ENCODE measurements around the gene PDE1C.

PDE1C gene

DNA sequence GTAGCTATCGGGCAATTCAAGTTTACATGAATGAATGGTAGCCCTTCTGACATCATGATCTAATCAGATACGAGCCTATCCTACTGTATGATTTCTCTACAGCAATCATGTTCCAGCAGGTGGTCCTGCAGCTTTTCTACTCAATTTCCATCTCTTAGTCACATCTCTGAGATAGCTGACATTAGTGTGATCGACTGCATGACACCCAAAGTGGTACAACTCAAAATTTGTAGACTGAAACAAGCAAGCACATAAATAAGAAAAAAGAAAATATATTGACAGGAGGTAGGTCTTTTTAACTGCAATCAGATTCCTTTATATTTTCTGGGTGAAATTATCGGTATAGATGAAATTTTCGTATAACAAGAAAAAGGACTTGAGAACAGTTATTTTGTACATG, 251.2 kb downstream of the PDE1C start:
- no peak for DNase-seq

DNA sequence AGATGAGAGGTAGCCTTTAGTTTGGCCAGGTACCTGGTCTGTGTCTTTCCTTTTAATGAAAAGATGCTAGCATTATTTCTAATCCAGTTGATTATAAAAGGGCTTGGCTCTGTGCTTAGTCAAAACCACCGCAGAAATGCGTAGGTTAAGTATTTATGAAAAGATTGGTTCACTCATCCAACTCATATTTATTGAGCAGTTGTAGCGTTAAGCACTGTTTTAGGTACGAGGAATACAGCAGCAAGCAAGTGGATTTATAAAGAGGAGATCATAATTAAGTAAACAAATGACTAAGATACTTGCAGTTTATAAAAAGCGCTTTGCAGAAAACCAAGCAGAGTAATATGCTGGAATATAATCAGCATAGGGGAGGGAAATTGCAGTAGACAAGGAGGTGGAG, 253.4 kb downstream of the PDE1C start:
- no peak for DNase-seq

GRCh38 chr7:31815796-31816195, 254.4 kb downstream of the PDE1C start:
- DNase-seq = no peak

- no peak for DNase-seq
Observed at GRCh38 chr7:31814187-31814586, 256.0 kb downstream of the PDE1C start.

DNA sequence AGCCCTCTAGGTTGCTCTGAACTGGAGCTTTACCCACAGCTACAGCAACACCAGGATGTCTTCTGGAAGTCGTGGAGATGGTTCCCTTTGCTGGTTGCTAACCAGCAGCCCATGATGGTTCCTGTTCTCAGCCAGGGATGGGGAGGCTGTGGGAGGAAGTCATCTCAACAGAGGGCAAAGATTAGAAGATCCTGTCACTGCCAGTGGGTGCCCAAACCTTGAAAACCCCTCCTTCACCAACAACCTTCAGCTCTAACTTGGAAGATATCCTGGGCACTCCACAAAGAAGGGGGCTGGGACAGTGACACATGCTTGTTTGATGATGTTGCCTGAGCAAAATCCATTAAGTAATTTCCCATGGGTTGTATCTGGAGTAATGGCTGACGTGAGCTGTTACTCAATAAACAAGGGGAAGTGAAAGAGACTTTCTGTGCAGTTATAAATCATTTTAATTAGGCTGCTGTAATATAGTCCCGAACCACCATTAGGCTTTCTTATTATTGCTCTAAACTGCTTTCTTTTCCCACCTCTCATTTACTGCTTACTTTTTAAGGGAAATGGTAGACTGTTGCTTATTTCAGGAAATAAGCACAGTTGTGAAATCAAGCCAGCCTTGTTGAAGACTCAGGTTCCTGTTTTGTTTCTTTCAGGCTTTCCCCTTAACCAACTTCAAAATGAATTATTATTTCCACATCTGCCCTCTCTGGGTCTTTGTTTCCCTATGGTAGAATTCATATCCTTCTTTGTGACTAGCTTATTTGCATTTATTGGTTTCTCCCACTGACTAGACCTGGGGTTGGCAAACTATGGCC, 258.4 kb downstream of the PDE1C start:
- peak; percentile 95 for DNase-seq

GRCh38 chr7:31805209-31805818, 264.9 kb downstream of the PDE1C start:
- peak; percentile 42 for DNase-seq

- no peak for DNase-seq
Observed at GRCh38 chr7:31796375-31796774, 273.8 kb downstream of the PDE1C start.

GRCh38 chr7:31794851-31795344, 275.3 kb downstream of the PDE1C start:
- no peak for DNase-seq

DNA sequence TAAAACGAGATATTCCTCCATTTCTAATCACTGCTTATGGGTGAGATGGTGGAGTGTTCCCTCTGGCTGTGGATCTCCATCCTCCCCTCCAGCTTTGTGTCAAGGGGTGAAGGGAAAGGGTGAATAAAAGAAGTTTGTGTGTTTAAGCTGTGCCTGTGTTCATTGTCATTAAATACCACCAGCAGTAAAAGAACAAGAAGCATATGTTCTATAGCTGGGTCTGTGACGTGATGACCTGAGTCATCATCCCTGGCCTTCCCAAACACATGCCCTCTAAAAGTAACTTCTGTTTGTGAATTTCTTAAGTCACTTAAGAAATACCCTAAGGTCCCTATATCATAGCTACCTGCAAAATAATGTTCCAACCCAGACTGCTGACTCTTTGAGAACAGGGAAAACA, 278.3 kb downstream of the PDE1C start:
- DNase-seq = no peak

DNA sequence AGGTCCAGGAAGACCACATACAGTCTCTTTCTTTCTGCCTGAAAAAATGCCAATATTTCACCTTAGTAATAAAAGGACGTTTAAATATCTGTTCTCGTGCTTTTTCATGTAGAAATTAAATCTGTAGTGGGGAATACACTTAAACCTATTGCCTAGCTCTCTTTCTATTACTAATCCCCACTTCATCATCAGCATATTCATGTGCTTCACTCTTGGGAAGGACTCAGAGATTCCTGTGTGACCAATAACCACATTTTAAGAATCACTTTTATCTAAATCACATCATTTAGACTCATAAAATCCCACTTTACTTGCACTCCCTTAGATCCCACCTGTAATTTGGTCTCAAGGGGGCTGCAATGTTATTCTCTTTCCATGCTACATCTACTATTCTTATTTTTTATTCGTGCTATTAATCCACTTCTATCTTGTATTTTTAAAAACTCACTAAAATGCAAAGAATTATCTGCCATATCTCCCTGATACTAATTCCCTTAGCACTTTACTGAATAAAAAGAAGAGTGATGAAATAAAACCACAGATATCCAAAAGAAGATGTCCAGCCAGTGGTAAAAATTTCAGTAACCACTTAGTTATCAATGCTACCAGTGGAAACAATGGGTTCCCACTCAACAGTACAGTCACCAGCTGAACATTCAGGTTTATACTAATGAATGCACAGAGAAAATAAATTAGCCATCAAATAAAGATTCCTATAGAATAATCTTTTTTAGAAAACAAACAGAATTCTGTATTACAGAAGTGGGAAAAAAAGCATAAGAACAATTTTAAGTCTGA, 281.1 kb downstream of the PDE1C start:
- DNase-seq = no peak

DNA sequence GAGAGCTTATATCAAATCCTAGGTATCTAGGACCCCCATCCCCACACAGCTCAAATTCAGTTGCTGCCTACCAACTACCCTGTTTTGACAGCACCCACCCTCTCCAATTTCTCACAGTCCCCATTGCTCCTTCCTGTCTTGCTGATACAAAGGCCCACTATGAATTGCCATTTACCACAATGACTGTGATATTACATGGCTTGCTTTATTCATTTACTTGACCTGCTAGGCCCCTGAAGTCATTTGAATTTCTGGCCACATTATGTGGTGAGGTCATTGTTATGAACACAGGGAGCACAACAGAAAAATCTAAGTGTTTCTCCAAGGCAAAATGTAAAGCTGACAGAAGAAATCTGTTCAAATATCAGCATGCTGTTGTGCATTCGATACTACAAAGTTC, 281.8 kb downstream of the PDE1C start:
- no peak for DNase-seq

DNA sequence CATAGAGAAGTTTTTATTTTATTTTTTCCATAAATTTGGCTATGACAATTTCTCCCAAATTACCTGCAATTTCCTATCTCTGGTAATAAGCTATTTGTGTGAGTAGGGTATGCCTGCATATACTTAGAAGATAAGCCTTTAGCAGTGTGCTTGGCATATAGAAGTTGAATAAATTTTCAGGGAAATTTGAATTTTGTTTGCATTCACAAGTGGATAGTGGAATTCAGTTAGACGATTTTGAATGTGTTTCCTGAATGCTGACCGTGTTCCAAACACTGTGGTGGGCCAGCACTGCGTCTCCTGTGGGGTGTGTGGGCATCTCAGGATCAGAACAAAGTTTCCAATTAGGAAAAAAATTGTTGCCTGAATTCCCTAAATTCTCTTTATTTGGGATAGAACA, 283.9 kb downstream of the PDE1C start:
- no peak for DNase-seq

- no peak for DNase-seq
Observed at GRCh38 chr7:31785101-31785500, 285.1 kb downstream of the PDE1C start.

DNA sequence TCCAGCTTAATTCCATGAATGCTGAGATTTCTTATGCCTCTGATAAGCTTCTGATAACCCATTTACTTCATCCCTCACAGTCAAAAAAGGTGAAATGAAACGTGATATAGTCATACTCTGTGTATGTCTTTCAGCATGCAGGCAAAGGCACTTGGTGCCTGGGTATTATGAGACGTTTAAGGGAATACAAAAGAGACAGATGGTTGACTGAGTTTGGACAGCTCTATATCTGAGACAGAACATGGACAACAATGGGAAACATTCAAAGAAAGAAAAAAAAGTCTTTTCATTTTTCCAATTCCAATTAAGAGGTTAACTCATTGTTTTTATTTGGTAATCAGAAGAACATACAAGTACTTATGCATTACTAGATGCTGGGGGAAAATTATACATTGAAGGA, 287.0 kb downstream of the PDE1C start:
- no peak for DNase-seq

DNA sequence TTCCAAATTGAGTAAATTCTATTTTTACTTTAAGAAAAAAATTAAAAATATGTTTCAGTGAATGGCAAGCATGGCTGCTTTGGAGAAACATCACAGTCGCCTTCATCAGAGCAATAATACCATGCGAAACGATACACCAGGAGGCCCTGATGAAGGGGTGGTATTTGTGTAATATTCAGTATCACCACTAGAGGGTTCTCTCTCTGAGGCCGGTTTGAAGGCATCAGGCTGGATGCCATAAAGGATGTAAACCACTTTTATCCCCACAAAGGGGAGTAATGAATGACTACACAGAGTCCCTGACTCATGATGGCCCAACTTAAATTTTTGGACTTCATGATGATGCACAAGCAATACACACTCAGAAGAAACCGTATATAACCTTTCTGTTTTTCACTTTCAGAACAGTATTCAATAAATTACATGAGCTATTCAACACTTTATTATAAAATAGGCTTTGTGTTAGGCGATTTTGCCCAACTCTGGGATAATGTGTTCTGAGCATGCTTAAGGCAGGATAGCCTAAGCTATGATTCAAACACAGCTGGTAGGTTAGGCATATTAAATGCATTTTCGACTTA, 287.7 kb downstream of the PDE1C start:
- DNase-seq = peak; percentile 83

DNA sequence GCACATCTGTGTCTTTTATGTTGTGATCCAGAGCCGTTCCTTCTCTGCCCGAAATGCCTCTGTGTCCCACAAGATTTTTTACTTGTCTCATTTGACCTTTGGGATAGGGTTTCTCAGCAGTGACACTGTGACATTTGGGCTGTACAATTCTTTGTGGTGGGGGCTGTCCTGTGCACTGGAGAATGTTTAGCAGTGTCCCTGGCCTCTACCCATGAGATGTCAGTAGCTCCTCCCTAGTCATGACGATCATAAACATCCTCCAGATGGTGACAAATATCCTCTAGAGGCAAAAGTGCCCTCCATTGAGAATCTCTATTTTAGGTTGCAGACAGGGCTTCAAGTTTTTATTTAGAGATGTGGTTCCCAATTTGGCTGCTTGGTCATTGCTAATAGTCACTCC, 291.9 kb downstream of the PDE1C start:
- no peak for DNase-seq

GRCh38 chr7:31776616-31777015, 293.6 kb downstream of the PDE1C start:
- DNase-seq = no peak

GRCh38 chr7:31775556-31775955, 294.7 kb downstream of the PDE1C start:
- DNase-seq = no peak

DNA sequence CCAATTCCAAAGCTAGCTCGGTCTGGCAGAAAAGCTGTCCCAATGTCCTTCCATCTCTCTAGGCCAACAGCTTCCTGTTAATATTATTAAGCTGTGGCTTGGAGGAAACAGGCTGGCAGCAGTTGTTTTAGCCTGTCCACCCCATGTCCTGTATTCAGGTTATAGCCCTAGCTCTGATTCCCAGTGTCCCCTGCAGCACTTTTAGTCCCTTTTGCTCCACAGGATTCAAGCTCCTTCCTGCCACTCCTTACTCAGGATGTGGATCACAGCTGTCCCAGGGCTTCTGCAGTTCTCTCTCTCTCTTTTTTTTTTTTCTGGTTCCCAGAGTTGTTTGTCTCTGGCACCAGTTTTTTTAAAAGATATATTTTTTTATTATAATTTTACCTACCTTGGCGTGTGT, 298.0 kb downstream of the PDE1C start:
- no peak for DNase-seq

- DNase-seq = no peak
Observed at GRCh38 chr7:31767686-31768358, 302.4 kb downstream of the PDE1C start.

GRCh38 chr7:31764462-31764861, 305.7 kb downstream of the PDE1C start:
- DNase-seq = no peak

DNA sequence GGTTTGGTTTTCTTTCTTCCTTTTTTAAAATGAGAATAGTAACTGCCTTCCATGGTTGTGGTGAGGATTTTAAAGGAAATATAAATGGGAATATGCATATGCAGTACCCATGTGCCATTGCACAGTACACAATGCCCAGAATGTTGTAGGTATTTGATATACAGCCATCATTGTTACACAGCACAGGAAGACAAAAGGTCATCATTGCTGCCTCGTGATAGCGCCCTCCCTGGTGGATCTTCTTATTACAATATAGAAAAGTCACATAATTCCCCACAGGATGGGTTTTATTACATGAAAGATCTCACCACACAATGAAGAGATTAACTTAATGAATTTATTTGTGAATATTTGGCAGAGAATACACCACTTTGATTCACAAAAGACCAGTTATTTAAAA, 306.7 kb downstream of the PDE1C start:
- no peak for DNase-seq

GRCh38 chr7:31761646-31762045, 308.6 kb downstream of the PDE1C start:
- DNase-seq = no peak
